ENCODE measurements around the gene SPATA19.
A peak's percentile ranks its signal among the peaks of the same experiment; 100 is the strongest.

The SPATA19 gene

DNA sequence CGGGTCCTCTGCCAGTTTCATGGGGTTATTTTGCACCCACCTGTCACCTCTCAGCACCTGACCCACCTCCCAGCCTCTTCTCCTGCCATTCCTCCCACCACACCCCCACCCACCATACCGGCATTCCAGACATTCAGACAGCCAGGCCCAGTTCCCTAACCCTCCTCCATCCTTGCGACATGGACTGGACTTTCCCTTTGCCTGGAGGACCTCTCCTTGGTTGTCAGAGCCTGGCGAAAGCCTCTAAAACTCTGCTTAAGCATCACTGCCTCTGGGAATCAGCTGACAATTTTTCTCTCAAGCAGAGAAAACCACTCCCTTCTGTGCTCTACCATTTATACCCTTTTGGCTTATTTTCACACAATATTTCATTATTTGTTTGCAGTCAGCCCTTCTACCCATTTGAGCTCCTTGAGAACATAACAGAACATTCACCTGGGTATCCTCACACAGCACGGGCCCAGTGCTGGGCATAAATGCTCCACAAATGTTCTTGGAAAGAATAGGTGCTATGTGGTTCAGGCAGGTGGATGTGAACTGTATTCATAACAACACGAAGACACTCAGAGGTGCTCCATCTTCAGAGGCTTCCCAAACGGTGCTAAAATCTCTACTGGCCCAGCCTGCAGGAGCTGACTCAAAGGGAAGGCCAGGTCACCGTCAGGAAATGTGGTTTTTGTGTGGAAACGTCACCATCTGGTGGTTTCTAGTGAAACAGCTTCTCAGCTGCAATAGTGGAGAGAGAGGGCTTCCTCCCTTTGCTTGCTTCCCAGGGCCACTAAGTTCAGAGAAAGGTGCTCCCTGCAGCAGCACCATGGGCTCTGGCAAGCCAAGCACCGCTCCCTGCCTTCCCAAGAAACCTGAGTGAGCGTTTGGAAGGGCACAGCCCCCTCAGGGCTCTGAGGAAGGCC lies 10.4 kb downstream of the SPATA19 start:
- DNase-seq = peak; percentile 33

DNA sequence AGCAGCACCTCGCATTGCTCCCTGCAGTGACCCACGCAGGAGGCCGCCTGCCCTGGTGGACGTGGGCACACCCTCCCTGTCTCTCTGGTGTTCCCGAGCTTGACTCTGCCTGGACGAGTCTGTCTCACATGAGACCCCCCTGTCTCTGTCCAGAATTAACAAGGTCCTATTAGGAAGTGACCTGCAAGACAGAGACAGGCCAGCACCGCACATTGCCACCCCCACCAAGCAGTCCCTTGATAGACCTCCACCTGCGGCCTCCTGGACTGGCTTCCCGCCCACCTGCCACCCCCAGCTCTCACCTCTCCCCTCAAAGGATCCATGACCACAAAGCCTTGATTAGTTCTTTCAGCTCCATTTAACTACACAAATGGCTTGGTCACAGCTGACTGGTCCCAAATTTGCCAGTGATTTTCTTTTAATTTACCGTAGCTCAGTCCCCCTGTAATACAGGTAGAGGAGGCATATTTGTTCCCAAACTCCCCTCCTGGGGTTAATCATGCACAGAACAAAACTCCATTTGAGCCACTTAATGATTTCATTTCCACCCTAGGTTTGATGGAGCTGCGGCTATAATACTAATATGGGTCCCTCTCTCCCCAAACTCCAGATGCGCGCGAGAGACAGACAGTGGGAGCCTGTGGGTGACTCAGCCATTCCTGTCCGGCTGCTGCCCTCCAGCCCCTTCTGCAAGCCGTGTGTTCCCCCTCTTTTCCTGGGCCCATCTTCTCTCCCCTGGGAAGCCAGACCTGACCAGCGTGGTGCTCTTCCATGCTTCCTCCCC lies 11.2 kb downstream of the SPATA19 start:
- DNase-seq = no peak

DNA sequence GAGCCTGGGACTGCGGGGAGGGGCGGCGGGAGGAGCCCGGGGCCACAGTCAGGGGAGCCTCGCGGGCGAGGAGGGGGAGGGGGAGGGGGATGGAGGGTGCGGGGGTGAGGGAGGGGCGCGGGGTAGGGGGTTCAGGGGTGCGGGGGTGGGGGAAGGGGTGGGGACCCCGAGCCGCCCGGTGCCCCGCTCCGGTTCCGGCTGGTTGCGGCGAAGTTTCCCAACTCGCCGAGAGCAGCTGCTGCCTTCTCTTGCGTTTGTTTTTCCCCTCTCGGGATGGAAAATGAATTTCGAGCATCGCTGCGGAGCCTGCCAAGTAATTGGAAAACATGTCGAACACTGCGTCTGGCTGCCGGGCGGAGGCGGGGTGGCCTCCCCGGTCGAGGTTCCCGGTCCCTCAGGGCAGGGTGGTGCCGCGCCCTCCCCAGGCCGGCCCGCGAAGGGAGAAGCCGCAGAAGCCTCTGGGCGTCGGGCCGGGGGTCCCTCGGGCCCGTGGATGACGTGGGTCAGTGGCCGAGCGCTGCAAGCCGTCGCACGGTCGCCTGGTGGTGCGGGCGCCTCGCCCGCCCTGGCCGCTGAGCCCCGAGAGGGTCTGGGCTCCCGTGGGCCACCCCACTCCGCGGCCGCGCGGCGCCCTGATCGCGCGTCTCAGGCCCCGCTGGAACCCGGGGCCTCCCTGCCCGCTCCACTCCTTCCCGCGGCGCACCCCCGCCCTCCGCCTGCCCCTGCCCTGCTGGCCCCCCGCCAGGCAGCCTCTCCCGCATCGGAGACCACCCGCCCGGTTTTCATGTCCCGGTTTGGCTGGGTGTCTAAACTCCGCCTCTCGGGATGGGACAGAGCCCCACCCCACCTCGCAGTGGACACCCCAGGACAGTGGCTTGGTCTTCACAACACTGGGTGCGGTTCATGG lies 12.1 kb downstream of the SPATA19 start:
- DNase-seq = no peak

DNA sequence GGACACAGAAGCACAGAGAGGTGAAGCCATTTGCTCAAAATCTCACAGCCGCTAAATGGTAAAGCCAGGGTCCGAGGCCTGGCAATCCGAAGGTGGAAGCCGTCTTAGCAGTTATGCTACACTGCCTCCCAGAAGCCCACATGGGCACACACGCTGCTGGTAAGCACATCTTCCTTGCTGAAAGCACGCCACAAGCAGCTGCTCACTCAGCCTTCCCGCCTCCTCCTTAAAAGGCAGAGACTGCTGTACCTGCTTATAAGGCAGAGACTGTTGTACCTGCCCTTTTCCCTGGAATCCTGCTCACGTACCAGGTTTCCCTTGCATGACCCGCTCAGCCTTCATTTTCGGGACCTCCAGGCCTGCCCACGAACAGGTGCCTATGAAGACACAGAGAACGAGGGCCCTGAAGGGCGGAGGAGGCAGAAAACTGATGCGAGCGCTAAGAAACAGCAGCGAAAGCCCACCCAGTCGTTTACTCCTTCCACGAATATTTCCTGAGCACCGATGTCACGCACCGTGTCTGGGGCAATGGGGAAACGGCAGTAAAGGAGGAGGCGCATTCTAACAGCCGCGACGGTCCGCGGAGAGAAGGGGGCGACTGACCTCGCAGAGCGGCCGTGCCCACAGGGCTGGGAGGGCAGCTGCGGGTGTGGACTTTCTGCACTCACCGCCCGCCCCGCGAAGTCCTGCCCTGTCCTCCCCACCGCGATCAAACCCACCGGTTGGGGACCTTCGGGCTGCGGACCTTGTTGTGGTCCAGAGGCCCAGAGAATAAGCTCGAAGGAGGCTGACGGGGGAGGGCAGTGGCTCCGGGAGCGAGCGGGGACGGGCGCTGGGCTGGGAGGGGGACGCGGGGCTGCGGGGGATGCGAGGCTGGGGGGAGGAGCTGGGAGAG lies 13.0 kb downstream of the SPATA19 start:
- no peak for DNase-seq

DNA sequence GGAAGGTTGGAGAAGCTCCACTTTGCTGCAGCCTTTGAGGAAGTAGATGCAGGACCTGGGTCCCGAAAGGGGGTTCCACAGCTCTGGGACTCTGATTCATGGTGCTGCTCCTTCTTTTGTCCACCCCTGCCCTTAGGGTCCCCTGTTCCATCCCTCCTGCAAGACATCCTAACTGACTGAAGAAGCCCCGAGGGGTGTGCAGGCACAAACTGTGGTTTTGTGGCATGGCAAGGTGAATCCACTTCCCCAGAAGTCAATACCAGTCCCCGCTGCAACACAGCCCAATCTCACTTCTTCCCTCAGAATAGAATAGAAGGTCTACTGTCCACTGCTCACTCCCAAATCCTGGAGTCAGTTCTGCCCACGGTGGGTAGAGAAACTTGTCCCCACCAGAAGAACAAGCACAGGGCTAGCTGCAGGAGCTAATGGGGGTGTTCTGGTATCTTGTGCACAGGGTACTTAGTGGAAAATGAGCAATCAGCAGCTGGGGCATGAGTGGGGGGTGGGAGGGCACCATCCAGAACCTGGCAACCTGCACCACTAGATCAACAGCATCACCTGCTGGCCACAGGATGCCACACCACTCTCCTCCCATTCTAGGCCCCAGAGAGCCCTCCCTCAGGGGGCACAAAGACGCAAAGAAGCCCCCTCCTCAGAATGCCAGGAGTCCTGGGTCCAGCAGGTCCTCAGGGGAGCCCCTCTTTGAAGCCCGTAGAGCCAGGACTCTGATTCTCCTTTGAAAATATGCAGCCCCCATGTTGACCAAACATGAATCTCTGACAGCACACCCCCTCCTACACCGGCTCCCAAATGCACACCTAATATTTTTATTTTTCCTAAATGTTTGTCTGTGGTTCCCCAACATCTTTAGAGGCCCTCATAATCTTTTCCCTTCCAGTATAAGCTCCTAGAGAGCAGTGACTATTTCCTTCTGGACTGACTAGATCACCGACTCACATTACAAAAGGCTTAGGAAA lies 14.1 kb downstream of the SPATA19 start:
- no peak for DNase-seq

DNA sequence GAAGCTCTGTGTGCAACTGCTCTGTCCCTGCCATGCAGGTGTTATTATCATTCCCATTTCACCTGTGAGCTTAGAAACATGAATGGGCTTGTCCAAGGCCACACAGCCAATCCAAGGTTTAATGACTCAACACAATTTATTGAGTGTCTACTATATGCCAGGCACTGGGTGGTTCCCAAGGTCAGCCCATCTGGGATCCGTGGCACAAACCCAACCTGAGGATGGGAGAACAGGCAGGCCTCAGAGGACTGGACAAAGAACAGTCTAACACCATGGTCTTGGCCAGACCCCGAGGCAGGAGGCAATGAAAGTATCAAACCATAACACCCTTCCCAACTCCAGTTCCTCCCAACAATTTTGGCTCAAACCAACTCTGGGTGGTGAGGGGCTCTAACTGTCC lies 15.7 kb downstream of the SPATA19 start:
- DNase-seq = no peak

DNA sequence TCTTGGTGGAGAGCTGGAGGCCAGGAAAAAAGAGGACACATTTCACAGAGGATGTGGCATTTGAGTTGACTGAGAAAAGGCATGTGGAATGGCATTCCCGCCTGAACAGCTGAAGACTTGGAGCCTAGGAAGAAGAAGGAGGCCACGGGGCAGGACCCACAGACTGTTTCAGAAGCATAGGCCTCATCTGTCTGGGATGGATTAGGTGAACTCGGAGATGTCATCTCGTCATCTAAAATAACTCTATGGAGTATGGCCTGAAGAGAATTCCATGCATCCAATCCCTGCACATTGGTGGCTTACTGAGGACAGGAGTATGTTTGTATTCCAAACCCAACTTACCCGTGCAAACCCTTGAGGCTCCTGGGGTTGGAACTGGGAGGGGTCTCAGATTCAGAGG lies 16.4 kb downstream of the SPATA19 start:
- DNase-seq = no peak

DNA sequence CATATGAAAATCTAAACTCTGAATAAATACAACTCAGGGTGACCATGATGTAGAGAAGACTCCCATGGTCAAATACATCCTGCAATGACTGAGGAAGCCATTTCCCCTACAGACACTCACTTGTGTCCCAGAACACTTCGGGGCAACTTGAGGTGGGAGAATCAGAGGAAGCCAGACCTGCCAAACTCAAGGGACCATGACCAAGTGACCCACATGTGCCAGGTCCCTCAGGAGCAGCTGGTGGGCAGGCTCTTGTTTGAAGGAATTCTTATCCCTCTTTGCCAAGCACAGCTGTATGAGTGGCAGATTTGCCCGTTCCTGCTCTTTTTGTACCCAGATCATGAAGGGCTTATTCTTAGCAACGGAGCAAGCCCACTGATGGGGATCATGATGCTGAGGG lies 17.8 kb downstream of the SPATA19 start:
- DNase-seq = no peak

DNA sequence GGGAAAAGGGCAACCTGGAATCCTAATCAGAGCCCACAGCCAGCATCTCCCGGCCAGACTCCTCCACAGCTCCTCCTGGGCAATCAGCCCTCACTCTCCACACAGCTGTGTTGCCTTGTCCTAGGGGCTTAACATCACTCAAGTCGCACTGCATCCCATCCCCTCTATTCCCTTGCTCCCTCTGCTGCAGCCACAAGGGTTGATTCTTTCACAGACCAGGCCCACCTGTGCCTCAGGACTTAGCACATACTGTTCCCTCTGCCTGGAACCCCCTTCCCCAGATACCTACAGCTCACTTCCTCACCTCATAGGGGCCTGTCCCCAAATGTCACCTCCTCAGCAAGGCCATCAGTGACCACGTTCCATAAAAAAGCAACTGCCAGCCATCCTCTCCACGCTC lies 18.4 kb downstream of the SPATA19 start:
- no peak for DNase-seq

DNA sequence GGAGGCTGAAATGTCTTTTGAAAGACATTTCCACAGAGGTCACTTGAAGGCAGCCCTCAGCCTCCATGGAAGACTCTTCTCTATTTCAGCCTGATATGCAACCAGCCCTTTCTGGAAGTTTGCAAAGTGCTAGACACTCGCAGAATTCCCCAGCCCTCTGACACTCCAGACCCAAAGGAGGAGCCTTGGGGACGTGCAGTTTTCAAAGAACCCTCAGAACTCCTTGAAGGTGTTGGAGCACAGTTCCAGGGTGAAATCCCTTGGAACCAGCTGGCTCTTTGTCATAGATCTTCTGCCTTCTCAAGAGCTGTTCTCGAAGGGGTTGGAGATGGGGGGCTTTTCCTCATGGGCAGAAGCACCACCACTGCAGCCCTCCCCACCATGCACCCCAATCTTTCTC lies 19.6 kb downstream of the SPATA19 start:
- DNase-seq = no peak

DNA sequence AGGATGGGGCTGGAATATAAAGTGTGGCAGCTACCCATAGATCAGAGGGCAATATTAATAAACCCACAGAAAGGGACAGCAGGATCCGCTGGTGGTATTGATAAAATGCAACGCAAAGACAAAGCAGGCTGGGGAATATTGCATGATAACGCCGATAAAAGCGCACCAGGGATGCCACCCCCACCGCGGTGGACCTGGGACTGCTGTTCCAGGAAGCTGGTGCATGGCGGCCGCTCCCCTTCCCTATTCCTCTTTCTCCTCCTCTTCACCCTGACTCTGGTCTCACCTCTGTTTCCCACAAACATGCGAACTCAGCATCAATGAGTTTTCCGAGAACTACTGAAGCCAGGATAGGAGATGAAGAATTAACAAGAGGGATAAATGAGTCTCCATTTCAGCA lies 20.2 kb downstream of the SPATA19 start:
- DNase-seq = no peak

DNA sequence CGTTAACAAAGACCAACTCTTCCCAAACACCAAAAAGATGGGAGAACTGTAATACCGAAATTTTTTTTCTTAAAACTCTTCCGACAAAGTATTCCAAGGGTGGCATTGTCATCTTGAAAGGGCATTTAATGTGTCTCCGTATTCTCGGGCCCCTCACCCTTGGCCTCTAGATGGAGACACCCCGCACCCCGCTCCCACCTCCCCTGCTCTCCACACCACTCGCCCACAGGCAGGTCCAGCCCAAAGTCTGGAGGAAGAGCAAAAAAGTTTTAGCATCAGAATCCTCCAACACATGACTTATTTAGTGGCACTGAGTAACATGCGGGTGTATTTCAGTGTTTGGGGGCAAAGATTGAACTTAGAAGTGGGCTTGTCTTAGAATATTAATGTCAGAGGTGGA lies 20.7 kb downstream of the SPATA19 start:
- no peak for DNase-seq

DNA sequence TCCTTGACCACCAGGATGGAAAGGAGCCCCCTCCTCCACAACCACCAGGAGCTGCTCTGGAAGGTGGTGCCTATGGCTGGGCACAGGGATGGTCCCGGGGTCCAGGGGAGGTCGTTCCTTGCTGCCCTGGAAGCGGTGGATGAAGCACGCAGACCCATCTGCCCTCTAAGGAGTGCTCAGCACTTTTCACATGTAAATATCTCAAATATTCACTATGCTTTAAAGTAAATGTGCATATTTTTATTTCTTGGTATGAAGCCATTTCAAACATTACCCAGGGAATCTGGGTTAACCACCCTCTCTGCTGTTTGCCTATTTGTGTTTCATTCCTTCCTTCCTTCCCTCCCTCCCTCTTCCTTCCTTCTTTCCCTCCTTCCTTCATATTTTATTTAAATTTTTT lies 21.7 kb downstream of the SPATA19 start:
- no peak for DNase-seq

DNA sequence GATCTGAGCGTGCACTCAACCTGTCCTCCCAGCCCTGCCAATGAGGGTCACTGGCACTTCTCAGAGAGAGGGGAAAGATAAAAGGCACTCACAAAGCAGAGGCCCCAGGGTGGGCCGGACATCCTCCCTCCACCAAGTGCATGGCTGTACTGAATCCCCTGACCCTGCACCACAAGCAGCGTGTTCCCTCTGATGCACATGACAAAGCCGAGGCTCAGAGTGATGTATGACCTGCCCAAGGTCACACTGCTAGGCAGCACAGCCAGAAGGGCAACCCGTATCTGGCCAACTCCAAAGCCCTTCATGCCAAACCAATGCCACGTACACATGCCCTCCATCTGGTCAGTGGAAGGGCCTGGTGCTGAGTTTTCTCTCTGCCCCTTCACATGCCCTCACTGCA lies 22.1 kb downstream of the SPATA19 start:
- no peak for DNase-seq

DNA sequence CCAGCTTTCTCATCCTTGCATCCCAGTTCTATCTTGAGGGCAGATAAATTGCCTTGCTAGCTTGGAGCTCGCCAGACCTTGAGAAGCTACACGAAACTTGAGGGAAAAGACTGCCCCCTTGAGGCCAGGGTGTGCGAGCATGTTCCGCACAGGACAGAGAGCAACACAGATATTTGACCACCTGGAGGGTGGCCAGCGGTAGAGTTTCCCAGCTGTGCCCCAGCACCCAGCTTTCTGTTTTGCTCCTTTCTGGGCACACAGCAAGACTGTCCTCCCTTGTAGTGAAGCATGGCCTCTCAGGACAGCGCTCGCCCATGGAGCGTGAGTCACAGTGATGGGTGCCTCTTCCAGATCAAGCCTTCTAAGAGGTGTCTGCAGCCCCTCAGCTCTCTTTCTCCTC lies 23.5 kb downstream of the SPATA19 start:
- DNase-seq = peak; percentile 40

DNA sequence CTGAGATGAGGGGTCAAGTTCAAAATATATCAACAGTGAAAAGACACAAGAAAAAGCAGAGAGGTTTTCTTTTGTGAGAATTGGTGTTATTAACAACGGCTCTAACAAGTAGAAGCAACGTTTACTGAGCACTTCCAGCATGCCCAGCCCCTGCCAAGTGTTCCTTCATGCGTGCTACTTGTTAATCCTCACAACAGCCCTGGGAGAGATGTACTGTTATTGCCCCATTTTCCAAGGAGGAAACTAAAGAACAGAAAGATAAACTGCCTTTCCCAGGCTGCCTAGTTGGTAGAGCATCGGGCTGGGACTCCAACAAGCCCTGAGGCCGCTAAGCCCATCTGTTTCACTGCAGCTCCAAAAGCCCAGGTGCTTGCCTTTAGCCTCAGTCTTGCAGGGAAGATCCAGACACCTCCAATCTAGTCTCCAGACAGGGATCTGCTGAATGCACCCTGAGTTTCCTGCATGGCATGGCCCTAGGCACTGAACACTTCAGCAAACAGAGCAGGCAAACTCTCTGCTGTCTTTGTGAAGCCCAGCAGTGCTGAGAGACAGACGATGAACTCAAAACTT lies 25.5 kb downstream of the SPATA19 start:
- no peak for DNase-seq

DNA sequence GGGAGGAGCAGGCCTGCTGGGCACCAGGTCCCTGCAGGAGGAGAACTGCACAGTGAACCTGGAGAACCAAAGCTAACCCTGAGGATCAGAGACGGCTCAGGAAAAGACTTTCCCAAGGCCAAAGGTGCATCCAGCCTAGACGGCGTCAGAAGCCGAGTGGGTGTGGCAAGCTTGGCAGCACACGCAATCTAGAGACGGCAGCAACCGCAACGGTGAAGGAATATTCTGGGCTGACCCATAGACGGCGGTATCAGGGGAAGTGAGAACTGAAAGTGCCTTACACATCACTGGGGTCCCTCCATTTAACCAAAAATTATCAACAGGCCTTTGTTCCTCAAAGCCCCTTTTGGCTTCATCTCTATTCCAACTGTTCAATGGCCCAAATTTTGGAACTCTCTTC lies 26.2 kb downstream of the SPATA19 start:
- no peak for DNase-seq

DNA sequence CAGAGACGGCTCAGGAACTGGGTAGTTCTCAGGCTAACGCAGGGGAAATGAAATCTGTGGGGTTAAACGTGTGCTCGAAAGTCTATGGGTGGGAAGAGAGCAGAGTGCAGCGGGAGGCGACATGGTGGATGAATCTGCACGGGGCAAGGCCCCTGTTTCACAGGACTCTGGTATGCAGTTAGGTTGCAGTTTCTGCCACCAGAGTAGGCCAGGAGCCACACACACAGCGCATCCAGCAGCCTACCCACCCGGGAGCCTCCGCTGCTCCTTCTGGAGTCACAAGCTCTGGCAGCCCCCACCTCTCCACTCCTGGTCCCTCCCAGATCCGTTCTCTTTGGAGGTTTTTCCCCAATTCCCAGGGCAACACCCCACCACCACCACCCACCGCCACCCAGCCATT lies 27.0 kb downstream of the SPATA19 start:
- no peak for DNase-seq

DNA sequence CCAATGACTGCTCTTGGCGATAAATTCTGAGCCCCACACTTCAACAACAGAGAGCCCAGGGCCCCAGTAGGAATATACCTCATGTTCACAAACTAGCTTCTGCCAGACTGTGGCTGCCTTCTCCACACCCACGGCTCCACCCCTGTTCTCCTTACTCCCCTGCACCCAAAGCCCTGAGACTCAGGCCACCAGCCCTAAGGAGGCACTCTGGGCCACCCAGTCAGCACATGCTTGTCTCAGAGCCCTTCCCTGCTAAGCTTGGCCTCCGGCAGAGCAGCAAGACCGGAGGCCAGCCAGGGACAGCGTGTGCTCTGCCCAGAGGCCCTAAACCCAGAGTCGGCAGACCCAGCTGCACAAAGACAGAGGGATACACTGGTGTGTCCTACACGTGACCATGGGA lies 27.9 kb downstream of the SPATA19 start:
- no peak for DNase-seq

DNA sequence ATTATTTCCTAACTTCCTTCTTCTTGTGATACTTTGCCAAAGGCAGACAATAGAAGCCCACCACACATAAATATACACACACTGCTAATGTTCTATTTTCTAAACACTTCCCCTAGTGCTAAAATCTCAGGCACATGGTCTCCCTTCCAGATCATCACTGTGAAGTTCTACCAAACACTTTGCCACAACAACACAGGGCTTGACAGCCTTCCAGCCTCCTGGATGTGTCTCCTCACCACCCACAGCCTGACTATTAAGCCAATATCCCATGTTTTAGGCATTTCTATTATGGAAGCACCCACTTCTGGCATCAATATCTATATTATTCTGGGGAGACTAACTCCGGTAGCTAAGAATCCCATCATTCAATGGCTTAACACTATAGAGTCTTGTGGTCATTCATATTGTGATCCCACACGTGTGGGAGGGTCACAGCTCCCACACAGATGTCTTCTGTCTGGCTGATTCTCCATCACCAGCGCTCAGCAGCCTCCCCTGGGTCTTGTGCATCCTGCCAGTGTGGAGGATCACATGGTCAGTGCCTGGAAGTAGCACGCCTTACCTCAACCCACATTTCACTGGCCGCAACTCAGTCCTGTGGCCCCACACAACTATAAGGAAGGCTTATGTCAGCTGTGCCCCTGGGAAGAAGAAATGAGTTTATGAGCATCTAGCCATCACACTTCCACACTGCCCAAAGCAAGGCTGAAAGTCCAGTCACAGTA lies 29.0 kb downstream of the SPATA19 start:
- DNase-seq = no peak
